HG03432 (cell line): ENCODE data around the gene SPEM3.

Experiments used
- ATAC-seq: cut with Tn5 transposase; IDR thresholded peaks from one replicate; pipeline ENCODE4 v1.9.1; 2021; ENCODE audit warnings: mild to moderate bottlenecking, moderate library complexity; ENCODE audit not compliant: unreplicated experiment

Gene SPEM3

GRCh38 chr17:7428557-7428956 lies at the start of gene SPEM3:
SPEM3 (plus strand) TSS chr17:7428857; CDS start chr17:7428903, 46 bp downstream.
- ATAC-seq: no peak

- ATAC-seq: no peak
Measured at GRCh38 chr17:7379134-7379533, 49.5 kb upstream of the SPEM3 start.

GRCh38 chr17:7380321-7380720 lies 48.3 kb upstream of the SPEM3 start:
- no peak for ATAC-seq

- no peak for ATAC-seq
Measured at GRCh38 chr17:7380855-7381683, 47.6 kb upstream of the SPEM3 start, which contains the start of gene TNK1. TNK1 (plus strand) TSS chr17:7381089; CDS start chr17:7382927, 1,838 bp downstream.

GRCh38 chr17:7382901-7383300 lies 45.8 kb upstream of the SPEM3 start:
- ATAC-seq: no peak

GRCh38 chr17:7383371-7383741 lies 45.3 kb upstream of the SPEM3 start:
- no peak for ATAC-seq

- no peak for ATAC-seq
Measured at GRCh38 chr17:7383742-7384488, 44.7 kb upstream of the SPEM3 start.

GRCh38 chr17:7384489-7385081 lies 44.1 kb upstream of the SPEM3 start:
- no peak for ATAC-seq

GRCh38 chr17:7388856-7389255 lies 39.8 kb upstream of the SPEM3 start:
- ATAC-seq: no peak

GRCh38 chr17:7389924-7390910 lies 38.4 kb upstream of the SPEM3 start:
- ATAC-seq: no peak

- no peak for ATAC-seq
Measured at GRCh38 chr17:7391307-7391706, 37.4 kb upstream of the SPEM3 start.

- ATAC-seq: no peak
Measured at GRCh38 chr17:7392696-7393612, 35.7 kb upstream of the SPEM3 start.

- peak; percentile 48 for ATAC-seq
Measured at GRCh38 chr17:7393613-7394451, 34.8 kb upstream of the SPEM3 start.

GRCh38 chr17:7394452-7395191 lies 34.0 kb upstream of the SPEM3 start, which contains the start of gene PLSCR3:
PLSCR3 (minus strand) TSS chr17:7394525; CDS start chr17:7394110, 415 bp downstream.
- ATAC-seq: peak; percentile 81

GRCh38 chr17:7396147-7396546 lies 32.5 kb upstream of the SPEM3 start:
- no peak for ATAC-seq

- ATAC-seq: no peak
Measured at GRCh38 chr17:7398612-7399011, 30.0 kb upstream of the SPEM3 start.

- ATAC-seq: no peak
Measured at GRCh38 chr17:7403043-7403726, 25.5 kb upstream of the SPEM3 start.
